Fibroblast of lung (primary cell): ENCODE data around the gene STOML2. TPM values are rescaled to one million over a fixed set of nuclear protein-coding genes. Genes with fewer than 3 reads are reported as not detected.

Experiments
- DNase-seq, 2 donors: peaks; one replicate each; pipeline versions ENCODE4 v3.0.0 to v3.0.0-alpha.2; 2010; ENCODE audit warnings: low read depth in 2 of 2
- H2AFZ ChIP-seq: 2 replicates; pipeline ENCODE4 v1.5.1; 2012; ENCODE audit warnings: low read length, control low read depth, inconsistent platforms
- H3K27ac ChIP-seq: 2 replicates; pipeline ENCODE4 v1.5.1; 2011; ENCODE audit warnings: low read length, control low read depth; ENCODE audit not compliant: insufficient read depth
- H3K27me3 ChIP-seq: 2 replicates; pipeline ENCODE4 v1.5.1; 2011; ENCODE audit warnings: mild to moderate bottlenecking, low read length; ENCODE audit not compliant: control insufficient read depth, insufficient read depth
- H3K36me3 ChIP-seq: 2 replicates; pipeline ENCODE4 v1.5.1; 2011; ENCODE audit warnings: low read length; ENCODE audit not compliant: control insufficient read depth, insufficient read depth
- H3K4me1 ChIP-seq: 2 replicates; pipeline ENCODE4 v1.5.1; 2011; ENCODE audit warnings: low read length; ENCODE audit not compliant: control insufficient read depth, insufficient read depth; ENCODE audit errors: extremely low read depth
- H3K4me2 ChIP-seq: 2 replicates; pipeline ENCODE4 v1.5.1; 2011; ENCODE audit warnings: low read length, control low read depth; ENCODE audit not compliant: insufficient read depth; ENCODE audit errors: extremely low read depth
- H3K4me3 ChIP-seq, 4 experiments: fragments of 200-600 bp in 1 of 4; sonication (generic) in 1 of 4; replicated peaks in 1 of 4; 2 replicates each; pipeline ENCODE4 v1.5.1; 2011 to 2016; ENCODE audit warnings: low read length in 4 of 4, low read depth in 3 of 4, mild to moderate bottlenecking in 3 of 4, control low read depth in 2 of 4, inconsistent platforms in 1 of 4, mixed read lengths in 1 of 4; ENCODE audit not compliant: insufficient read depth in 1 of 4; ENCODE audit errors: control extremely low read depth in 1 of 4
- H3K79me2 ChIP-seq: 2 replicates; pipeline ENCODE4 v1.5.1; 2012; ENCODE audit warnings: mild to moderate bottlenecking, low read length, inconsistent platforms; ENCODE audit not compliant: control insufficient read depth, insufficient read depth
- H3K9ac ChIP-seq: 2 replicates; pipeline ENCODE4 v1.5.1; 2011; ENCODE audit warnings: mild to moderate bottlenecking, low read length, control low read depth; ENCODE audit not compliant: insufficient read depth
- H3K9me3 ChIP-seq: 2 replicates; pipeline ENCODE4 v1.5.1; 2012; ENCODE audit warnings: low read depth, low read length; ENCODE audit not compliant: control insufficient read depth, insufficient read depth
- H4K20me1 ChIP-seq: 2 replicates; pipeline ENCODE4 v1.5.1; 2011; ENCODE audit warnings: low read length; ENCODE audit not compliant: control insufficient read depth, insufficient read depth; ENCODE audit errors: extremely low read depth
- CTCF ChIP-seq, 2 donors: IDR thresholded peaks in 1 of 2; conservative IDR thresholded peaks in 1 of 2; 1 replicate in 1 of 2; 2 replicates in 1 of 2; pipeline ENCODE4 v1.5.1; 2011 to 2012; ENCODE audit warnings: low read length in 2 of 2, control low read depth in 1 of 2, inconsistent platforms in 1 of 2, low read depth in 1 of 2, mild to moderate bottlenecking in 1 of 2
- EZH2 ChIP-seq: IDR thresholded peaks from 2 replicates; pipeline ENCODE4 v1.5.1; 2012; ENCODE audit warnings: low read length, control low read depth, mild to moderate bottlenecking; ENCODE audit errors: missing control alignments
- polyA plus RNA-seq, 2 donors: library from polyadenylated mRNA; depleted of rRNA in 1 of 2; stranded (reverse) in 1 of 2; unstranded in 1 of 2; fragments of >200 nt; gene quantifications; 2 replicates each; pipeline ENCODE4 v1.2.1, GENCODE V29; 2011 to 2012; ENCODE audit warnings: missing spikeins in 1 of 2
- total RNA-seq: library from RNA; depleted of rRNA; stranded (reverse); fragments of >200 nt; gene quantifications from 2 replicates; pipeline ENCODE4 v1.2.1, GENCODE V29; 2014

Gene STOML2
- total and polyA plus RNA-seq, 2 donors (not counting 1 experiment from before 2014, with no cell fraction given) = 94.0 to 170 TPM

- Histone ChIP-seq H3K27me3 (no peaks in the 10 kb centered on the region), H4K20me1 (no peaks in the 10 kb centered on the region), H2AFZ (no peak overlapping the region), H3K9ac (no peak overlapping the region), H3K4me3 (no peak overlapping the region), H3K4me1 (peaks cover 15% of the 10 kb centered on the region), H3K36me3 (peaks cover 21% of the 10 kb centered on the region), H3K79me2 (peaks cover 33% of the 10 kb centered on the region), H3K27ac (no peak overlapping the region), H3K4me2 (no peak overlapping the region), H3K9me3 (no peaks in the 10 kb centered on the region)
- DNase-seq = no peak
- TF ChIP-seq CTCF (conservative IDR thresholded peaks at IDR 0.05 in 1 of 2, IDR thresholded peaks at IDR 0.05 in 1 of 2; ENCODE audit: low read depth in 1 of 2, low read length in 2 of 2) (no peak), EZH2 (no peak)
Observed at GRCh38 chr9:35105571-35106342, 2.8 kb upstream of the STOML2 start.

- Histone ChIP-seq H4K20me1 (no peaks in the 10 kb centered on the region), H3K4me1 (peaks cover 10% of the 10 kb centered on the region), H3K27me3 (no peaks in the 10 kb centered on the region), H3K27ac (no peak overlapping the region), H3K9me3 (no peaks in the 10 kb centered on the region), H2AFZ (no peak overlapping the region), H3K4me2 (no peak overlapping the region), H3K36me3 (peaks cover 21% of the 10 kb centered on the region), H3K4me3 (no peak overlapping the region), H3K79me2 (peaks cover 27% of the 10 kb centered on the region), H3K9ac (no peak overlapping the region)
- DNase-seq = no peak
- TF ChIP-seq EZH2 (no peak), CTCF (conservative IDR thresholded peaks at IDR 0.05 in 1 of 2, IDR thresholded peaks at IDR 0.05 in 1 of 2; ENCODE audit: low read depth in 1 of 2, low read length in 2 of 2) (no peak)
Observed at GRCh38 chr9:35105126-35105525, 2.2 kb upstream of the STOML2 start.

GRCh38 chr9:35104586-35104985, 1.7 kb upstream of the STOML2 start:
- TF ChIP-seq CTCF (conservative IDR thresholded peaks at IDR 0.05 in 1 of 2, IDR thresholded peaks at IDR 0.05 in 1 of 2; ENCODE audit: low read depth in 1 of 2, low read length in 2 of 2) = no peak
- TF ChIP-seq EZH2 = no peak
- Histone ChIP-seq H3K9ac (no peak overlapping the region), H3K4me3 (no peak overlapping the region), H3K27me3 (no peaks in the 10 kb centered on the region), H2AFZ (no peak overlapping the region), H3K4me1 (peaks cover 8% of the 10 kb centered on the region), H3K79me2 (peaks cover 22% of the 10 kb centered on the region), H4K20me1 (no peaks in the 10 kb centered on the region), H3K4me2 (no peak overlapping the region), H3K36me3 (peaks cover 21% of the 10 kb centered on the region), H3K27ac (peak overlapping the region; percentile 93), H3K9me3 (no peaks in the 10 kb centered on the region)
- DNase-seq = no peak
